Mucosa of descending colon (tissue), 3 donors: ENCODE data around the gene CYB5R4. TPM values are rescaled to one million over a fixed set of nuclear protein-coding genes. Genes with fewer than 3 reads are reported as not detected.

ENCODE experiments used
- ATAC-seq: fragments of 200-7000 bp; cut with Tn5 transposase; one replicate; pipeline ENCODE4 v1.9.1; 2020; ENCODE audit warnings: mild to moderate bottlenecking, moderate library complexity
- DNase-seq, 3 donors: peaks; one replicate each; pipeline ENCODE4 v3.0.0-alpha.2; 2020
- H3K36me3 ChIP-seq: fragments of 200-600 bp; one replicate; pipeline ENCODE4 v1.8.0; 2021; ENCODE audit warnings: low read depth, mild to moderate bottlenecking
- H3K4me1 ChIP-seq: fragments of 200-600 bp; one replicate; pipeline ENCODE4 v1.8.0; 2021; ENCODE audit warnings: low read depth, mild to moderate bottlenecking
- H3K4me3 ChIP-seq: fragments of 200-600 bp; one replicate; pipeline ENCODE4 v1.8.0; 2021; ENCODE audit warnings: mild to moderate bottlenecking
- H3K9me3 ChIP-seq: fragments of 200-600 bp; one replicate; pipeline ENCODE4 v1.8.0; 2021; ENCODE audit warnings: mild to moderate bottlenecking
- intact Hi-C, 2 donors: fragments of 100-400 bp; cut with DNase I in 1 of 2; cut with micrococcal nuclease in 1 of 2; formaldehyde crosslinking; loops; one replicate each; pipeline versions ENCODE4 v1.11.0 to v1.11.1; 2022; cut with DNase I, micrococcal nuclease
- total RNA-seq, 3 donors: library from RNA; stranded (reverse); fragmentation: NEBNext Ultra II Directional in 2 of 3; extraction: Animal tissue kit (Norgen Biotek cat#: 25700) in 2 of 3; gene quantifications; one replicate each; pipeline versions ENCODE4 v1.2.1 to v1.2.4, GENCODE V29; 2021 to 2023
- TF ChIP-seq, protein P1 (sequence below): fragments of 200-600 bp; IDR thresholded peaks from one replicate; pipeline ENCODE4 v1.8.0; 2022; ENCODE audit warnings: antibody characterized with exemption, mild to moderate bottlenecking
- donor health status: DM: no; HTN: no; CAD: no; lungs with moderate emphysema.
- donor health status: DM: no; HTN: no; CAD: no.
- donor health status: DM: no; HTN: yes; CAD: no.

CYB5R4 gene
- total RNA-seq, 3 donors from 2014 or later: 26.6 to 30.7 (median 29.0) TPM

DNA sequence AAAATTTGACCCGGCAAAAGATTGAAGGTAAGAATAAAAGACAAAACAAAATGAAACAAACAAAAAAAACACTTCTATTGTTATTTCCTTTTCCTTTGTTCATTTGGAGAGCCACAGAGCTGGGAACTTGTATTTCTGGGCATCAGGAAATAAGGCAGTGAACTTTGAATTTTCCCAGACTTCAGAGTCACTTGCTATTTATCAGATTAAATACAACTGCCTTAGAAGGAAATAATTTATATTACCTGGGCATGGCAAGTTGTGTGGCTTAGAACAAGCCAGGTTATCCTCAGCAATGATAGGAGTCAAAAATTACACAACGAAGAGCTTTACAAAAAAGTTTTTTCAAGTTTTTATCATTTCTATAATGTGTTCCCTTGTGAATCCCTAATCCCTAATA is 153.9 kb downstream of the CYB5R4 start:
- Histone ChIP-seq H3K9me3 (no peaks in the 10 kb centered on the region), H3K36me3 (no peaks in the 10 kb centered on the region), H3K4me3 (no peak overlapping the region), H3K4me1 (no peaks in the 10 kb centered on the region)
- ATAC-seq: peak; percentile 88
- intact Hi-C loops: no loop called here
- DNase-seq: no peak
- TF ChIP-seq, protein P1, sequence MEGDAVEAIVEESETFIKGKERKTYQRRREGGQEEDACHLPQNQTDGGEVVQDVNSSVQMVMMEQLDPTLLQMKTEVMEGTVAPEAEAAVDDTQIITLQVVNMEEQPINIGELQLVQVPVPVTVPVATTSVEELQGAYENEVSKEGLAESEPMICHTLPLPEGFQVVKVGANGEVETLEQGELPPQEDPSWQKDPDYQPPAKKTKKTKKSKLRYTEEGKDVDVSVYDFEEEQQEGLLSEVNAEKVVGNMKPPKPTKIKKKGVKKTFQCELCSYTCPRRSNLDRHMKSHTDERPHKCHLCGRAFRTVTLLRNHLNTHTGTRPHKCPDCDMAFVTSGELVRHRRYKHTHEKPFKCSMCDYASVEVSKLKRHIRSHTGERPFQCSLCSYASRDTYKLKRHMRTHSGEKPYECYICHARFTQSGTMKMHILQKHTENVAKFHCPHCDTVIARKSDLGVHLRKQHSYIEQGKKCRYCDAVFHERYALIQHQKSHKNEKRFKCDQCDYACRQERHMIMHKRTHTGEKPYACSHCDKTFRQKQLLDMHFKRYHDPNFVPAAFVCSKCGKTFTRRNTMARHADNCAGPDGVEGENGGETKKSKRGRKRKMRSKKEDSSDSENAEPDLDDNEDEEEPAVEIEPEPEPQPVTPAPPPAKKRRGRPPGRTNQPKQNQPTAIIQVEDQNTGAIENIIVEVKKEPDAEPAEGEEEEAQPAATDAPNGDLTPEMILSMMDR: no peak

GRCh38 chr6:84013931-84014330 is 154.4 kb downstream of the CYB5R4 start:
- intact Hi-C loops: no loop called here
- TF ChIP-seq, protein P1: no peak
- Histone ChIP-seq H3K36me3 (no peaks in the 10 kb centered on the region), H3K4me1 (no peaks in the 10 kb centered on the region), H3K9me3 (no peaks in the 10 kb centered on the region), H3K4me3 (no peak overlapping the region)
- ATAC-seq: peak; percentile 29
- no peak for DNase-seq

DNA sequence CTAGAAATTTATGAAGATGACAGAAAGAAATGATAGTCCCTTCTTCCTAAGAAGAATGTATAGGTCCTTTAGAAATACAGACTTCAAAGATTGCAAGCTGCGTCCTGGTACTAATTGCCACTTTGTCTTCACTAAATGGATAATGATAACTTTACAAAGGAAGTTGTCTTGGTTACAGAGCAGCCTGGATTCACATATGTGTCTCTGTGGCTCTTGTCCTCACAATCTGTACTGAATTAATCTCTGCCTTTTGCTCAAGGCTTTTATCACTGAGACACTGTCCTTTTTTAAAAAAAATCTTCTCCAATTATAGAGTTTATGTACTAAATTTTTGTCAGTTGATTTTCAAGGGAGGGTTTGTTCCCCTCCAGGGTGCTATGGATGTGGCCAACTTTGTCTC is 156.5 kb downstream of the CYB5R4 start:
- intact Hi-C loops: no loop called here
- no peaks in the 10 kb centered on the region for H3K36me3 ChIP-seq
- TF ChIP-seq, protein P1: no peak
- H3K9me3 ChIP-seq: no peaks in the 10 kb centered on the region
- no peak overlapping the region for H3K4me3 ChIP-seq
- DNase-seq (no peak), ATAC-seq (no peak)
- H3K4me1 ChIP-seq: no peaks in the 10 kb centered on the region

Other genes with a start within 250 kb of the CYB5R4 start
- gene SNAP91, start 150.6 kb upstream of the CYB5R4 start, total RNA-seq: 1 to 10 TPM in 1 of 3 donors, under 1 TPM in 2; 0.29 to 3.5 (median 0.49) TPM
- 1 to 10 TPM in 1 of 3 donors, not detected in 2; 1.3 TPM for gene RIPPLY2, start 6.3 kb upstream of the CYB5R4 start, total RNA-seq
- gene MRAP2, start 174.1 kb downstream of the CYB5R4 start, total RNA-seq: 1 to 10 TPM; 2.4 to 9.0 (median 6.3) TPM